K562 (cell line): ENCODE results near the gene COL23A1. TPM values are rescaled to one million over a fixed set of nuclear protein-coding genes. Genes with fewer than 3 reads are reported as not detected.

Experiments
- ATAC-seq: fragments of 200-7000 bp; cut with Tn5 transposase; 3 replicates; pipeline ENCODE4 v1.9.1; 2020; ENCODE audit warnings: moderate library complexity
- BruUV-seq: library from RNA; stranded (reverse); fragments of 400-500 nt; replicated peaks from 2 replicates; lab custom pipeline; 2021; lab: Mats Ljungman, UMichigan
- CTCF ChIA-PET: fragments of 300-600 bp; formaldehyde crosslinking; extraction: SDS; loops from one replicate; lab custom pipeline; 2021; ENCODE audit warnings: low intra/inter-chr PET ratio; lab: Yijun Ruan, JAX
- POLR2A ChIA-PET: fragments of 300-600, 350-650 bp; sonication (Branson Sonifier 250); formaldehyde crosslinking; extraction: SDS; loops from one replicate; lab custom pipeline; 2021; ENCODE audit warnings: antibody characterized with exemption, inconsistent platforms; lab: Yijun Ruan, JAX
- DNase-seq, 4 experiments: peaks; one replicate each; pipeline versions ENCODE4 v3.0.0 to v3.0.0-alpha.2; 2011 to 2018; ENCODE audit warnings: low spot score in 3 of 4, mixed read lengths in 3 of 4; ENCODE audit errors: extremely low read depth in 1 of 4
- FAIRE-seq: peaks from 2 replicates; lab custom pipeline; 2011; peaks lifted over from hg19 to GRCh38; lab: Jason Lieb, UNC
- H2AFZ ChIP-seq: 2 replicates; pipeline ENCODE4 v1.6.0; 2011; ENCODE audit warnings: low read depth, low read length, control low read depth, inconsistent platforms
- H3K27ac ChIP-seq: fragments of 200-600 bp; 3 replicates; pipeline ENCODE4 v1.8.0; 2011; ENCODE audit warnings: low read depth, mild to moderate bottlenecking, control low read depth, inconsistent platforms, low read length, moderate library complexity, mixed read lengths; ENCODE audit errors: extremely low read depth
- H3K27me3 ChIP-seq, 2 experiments: fragments of 300-600 bp in 1 of 2; 2 replicates in 1 of 2; 3 replicates in 1 of 2; pipeline versions ENCODE4 v1.6.0 to v1.8.0; 2011; ENCODE audit warnings: inconsistent platforms in 2 of 2, low read length in 2 of 2, mild to moderate bottlenecking in 1 of 2, mixed read lengths in 1 of 2, moderate library complexity in 1 of 2; ENCODE audit not compliant: control insufficient read depth in 2 of 2, insufficient read depth in 2 of 2
- H3K36me3 ChIP-seq: fragments of 300-600 bp; 3 replicates; pipeline ENCODE4 v1.8.0; 2011; ENCODE audit warnings: mild to moderate bottlenecking, low read length, inconsistent platforms; ENCODE audit not compliant: control insufficient read depth, insufficient read depth
- H3K4me1 ChIP-seq, 2 experiments: fragments of 200-600 bp in 1 of 2; replicated peaks in 1 of 2; 2 replicates in 1 of 2; 3 replicates in 1 of 2; pipeline versions ENCODE4 v1.5.1 to v1.8.0; 2011; ENCODE audit warnings: inconsistent platforms in 2 of 2, low read length in 2 of 2, mild to moderate bottlenecking in 1 of 2, mixed read lengths in 1 of 2, moderate library complexity in 1 of 2; ENCODE audit not compliant: control insufficient read depth in 2 of 2, insufficient read depth in 2 of 2
- H3K4me2 ChIP-seq: 2 replicates; pipeline ENCODE4 v1.6.1; 2011; ENCODE audit warnings: low read length, control low read depth, inconsistent platforms, mixed read lengths; ENCODE audit not compliant: insufficient read depth
- H3K4me3 ChIP-seq: fragments of 200-600 bp; sonication (generic), shearing (Covaris generic); 2 replicates; pipeline ENCODE4 v1.5.1; 2016; ENCODE audit warnings: control low read depth, inconsistent platforms
- H3K79me2 ChIP-seq: fragments of 200-600 bp; 3 replicates; pipeline ENCODE4 v1.8.0; 2011; ENCODE audit warnings: low read length, inconsistent platforms; ENCODE audit not compliant: control insufficient read depth, insufficient read depth
- H3K9ac ChIP-seq, 2 experiments: 2 replicates each; pipeline versions ENCODE4 v1.6.0 to v1.6.1; 2011; ENCODE audit warnings: low read depth in 2 of 2, low read length in 2 of 2, control low read depth in 1 of 2, inconsistent platforms in 1 of 2, mild to moderate bottlenecking in 1 of 2, mixed read lengths in 1 of 2; ENCODE audit not compliant: insufficient read depth in 1 of 2
- H3K9me1 ChIP-seq: one replicate; pipeline ENCODE4 v1.6.0; 2011; ENCODE audit warnings: inconsistent platforms, mild to moderate bottlenecking, low read length, moderate library complexity; ENCODE audit not compliant: control insufficient read depth, insufficient read depth
- H3K9me3 ChIP-seq: replicated peaks from 2 replicates; pipeline ENCODE4 v1.5.1; 2011; ENCODE audit warnings: low read depth, low read length, inconsistent platforms; ENCODE audit not compliant: control insufficient read depth, insufficient read depth
- H4K20me1 ChIP-seq: replicated peaks from 2 replicates; pipeline ENCODE4 v1.6.1; 2011; ENCODE audit warnings: low read length, inconsistent platforms, mixed read lengths; ENCODE audit not compliant: control insufficient read depth, insufficient read depth
- WGBS: fragments of 100-300 bp; shearing (Covaris generic); methylation state at CpG from one replicate; pipeline ENCODE4 v1.1.6; 2016; ENCODE audit warnings: low coverage, mixed read lengths; ENCODE audit not compliant: insufficient coverage; ENCODE audit errors: missing lambda C conversion rate; 5-methylcytosine and 5-hydroxymethylcytosine counted together
- in situ Hi-C: fragments of 300-500 bp; cut with MboI; formaldehyde crosslinking; loops from 4 replicates; pipeline ENCODE4 v1.15.0; 2018; ENCODE audit warnings: inconsistent platforms, mixed read lengths
- intact Hi-C: fragments of 100-400 bp; cut with micrococcal nuclease; formaldehyde crosslinking; loops from 2 replicates; pipeline ENCODE4 v1.14.2; 2022
- polyA plus RNA-seq, 8 experiments: library from polyadenylated mRNA; depleted of rRNA in 4 of 8; stranded (reverse) in 5 of 8; unstranded in 3 of 8; fragments of >200 nt; fragmentation: Nextera tagmentation in 2 of 8; fragmentation: Illumina TruSeq in 1 of 8; extraction: Ambion mirVana in 2 of 8; extraction: Trizol in 1 of 8; gene quantifications; 2 replicates each; pipeline versions ENCODE4 v1.2.1 to v1.2.3, GENCODE V29; 2011 to 2014; ENCODE audit warnings: inconsistent platforms in 1 of 8, missing spikeins in 1 of 8
- total RNA-seq, 7 experiments: library from RNA; depleted of rRNA in 6 of 7; stranded (reverse); fragments of >200 nt in 6 of 7; fragmentation: Illumina TruSeq in 2 of 7; extraction: Trizol in 2 of 7; gene quantifications; 2 replicates each; pipeline versions ENCODE4 v1.2.1 to v1.2.3, GENCODE V29; 2011 to 2021; ENCODE audit warnings: low replicate concordance in 1 of 7
- TF ChIP-seq, protein P1 (sequence below), 2 experiments: fragments of 450-650 bp in 1 of 2; IDR thresholded peaks; 2 replicates each; pipeline ENCODE4 v1.6.1; 2011 to 2017; ENCODE audit warnings: low read depth in 2 of 2, antibody characterized with exemption in 1 of 2, borderline replicate concordance in 1 of 2, low read length in 1 of 2, mild to moderate bottlenecking in 1 of 2, mixed read lengths in 1 of 2; ENCODE audit not compliant: control insufficient read depth in 1 of 2

Gene COL23A1
- total and polyA plus RNA-seq, 9 of the 15 experiments (the other 6 are each of a cell fraction or from before 2014, with no cell fraction given): 0.09 TPM; not detected in 8

GRCh38 chr5:178235588-178235974 is 354.6 kb downstream of the COL23A1 start:
- Histone ChIP-seq H3K36me3 (peaks cover 7% of the 10 kb centered on the region), H3K27me3 (no peaks in the 10 kb centered on the region), H3K9me3 (no peaks in the 10 kb centered on the region), H3K9ac (no peak overlapping the region), H3K27ac (no peak overlapping the region), H3K9me1 (no peaks in the 10 kb centered on the region), H3K79me2 (peaks cover 19% of the 10 kb centered on the region), H2AFZ (no peak overlapping the region), H3K4me3 (no peak overlapping the region), H4K20me1 (no peaks in the 10 kb centered on the region), H3K4me1 (peaks cover 34 to 46% of the 10 kb centered on the region in 2 experiments), H3K4me2 (no peak overlapping the region)
- FAIRE-seq (no peak), DNase-seq (no peak), ATAC-seq (no peak)
- TF ChIP-seq, protein P1, sequence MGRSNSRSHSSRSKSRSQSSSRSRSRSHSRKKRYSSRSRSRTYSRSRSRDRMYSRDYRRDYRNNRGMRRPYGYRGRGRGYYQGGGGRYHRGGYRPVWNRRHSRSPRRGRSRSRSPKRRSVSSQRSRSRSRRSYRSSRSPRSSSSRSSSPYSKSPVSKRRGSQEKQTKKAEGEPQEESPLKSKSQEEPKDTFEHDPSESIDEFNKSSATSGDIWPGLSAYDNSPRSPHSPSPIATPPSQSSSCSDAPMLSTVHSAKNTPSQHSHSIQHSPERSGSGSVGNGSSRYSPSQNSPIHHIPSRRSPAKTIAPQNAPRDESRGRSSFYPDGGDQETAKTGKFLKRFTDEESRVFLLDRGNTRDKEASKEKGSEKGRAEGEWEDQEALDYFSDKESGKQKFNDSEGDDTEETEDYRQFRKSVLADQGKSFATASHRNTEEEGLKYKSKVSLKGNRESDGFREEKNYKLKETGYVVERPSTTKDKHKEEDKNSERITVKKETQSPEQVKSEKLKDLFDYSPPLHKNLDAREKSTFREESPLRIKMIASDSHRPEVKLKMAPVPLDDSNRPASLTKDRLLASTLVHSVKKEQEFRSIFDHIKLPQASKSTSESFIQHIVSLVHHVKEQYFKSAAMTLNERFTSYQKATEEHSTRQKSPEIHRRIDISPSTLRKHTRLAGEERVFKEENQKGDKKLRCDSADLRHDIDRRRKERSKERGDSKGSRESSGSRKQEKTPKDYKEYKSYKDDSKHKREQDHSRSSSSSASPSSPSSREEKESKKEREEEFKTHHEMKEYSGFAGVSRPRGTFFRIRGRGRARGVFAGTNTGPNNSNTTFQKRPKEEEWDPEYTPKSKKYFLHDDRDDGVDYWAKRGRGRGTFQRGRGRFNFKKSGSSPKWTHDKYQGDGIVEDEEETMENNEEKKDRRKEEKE (IDR thresholded peaks at IDR 0.05; ENCODE audit: borderline replicate concordance in 1 of 2, control insufficient read depth in 1 of 2, low read depth in 2 of 2, low read length in 1 of 2): no peak
- in situ Hi-C loops (no loop called here), intact Hi-C loops (loop anchor here (5.0 kb wide), 2 partner anchors 317 to 602 kb away; no protein-coding TSS in a partner anchor)
- 49% methylated on average over 2 of the region's 3 CpGs for WGBS
- ChIA-PET POLR2A (interaction anchor here (0.6 to 1.2 kb wide), 5 partner anchors 11 to 413 kb away, joined by 3 to 8 read pairs (median 4); partner anchors contain the start of gene HNRNPAB), CTCF (interaction anchor here (1.3 kb wide), 1 partner anchor 603 kb away, joined by 4 read pairs; no protein-coding TSS in a partner anchor)
- BruUV-seq: no TSS peak
